IMR-90 (cell line): ENCODE data around the gene OR10K1. TPM values are rescaled to one million over a fixed set of nuclear protein-coding genes. Genes with fewer than 3 reads are reported as not detected.

Experiments
- ATAC-seq: fragments of 200-7000 bp; cut with Tn5 transposase; 2 replicates; pipeline ENCODE4 v1.9.1; 2020; ENCODE audit warnings: low read depth, mild to moderate bottlenecking, moderate library complexity
- BruUV-seq: library from RNA; stranded (reverse); fragments of 400-500 nt; replicated peaks from 2 replicates; lab custom pipeline; 2021; lab: Mats Ljungman, UMichigan
- CTCF ChIA-PET: fragments of 300-600 bp; formaldehyde crosslinking; extraction: SDS; loops from one replicate; lab custom pipeline; 2021; ENCODE audit warnings: antibody characterized with exemption; lab: Yijun Ruan, JAX
- POLR2A ChIA-PET: fragments of 300-600 bp; sonication (Branson Sonifier 250); formaldehyde crosslinking; loops from one replicate; lab custom pipeline; 2022; ENCODE audit warnings: antibody characterized with exemption; ENCODE audit not compliant: unreplicated experiment; lab: Charles Lee
- DNase-seq: peaks from one replicate; pipeline ENCODE4 v3.0.0; 2013
- H2AFZ ChIP-seq: replicated peaks from 2 replicates; pipeline ENCODE3; 2013; ENCODE audit warnings: low read length, mild to moderate bottlenecking; ENCODE audit not compliant: poor library complexity
- H2AK5ac ChIP-seq: 2 replicates; pipeline ENCODE4 v1.6.1; 2013; ENCODE audit warnings: low read depth, low read length, inconsistent platforms
- H2AK9ac ChIP-seq: replicated peaks from 2 replicates; pipeline ENCODE3; 2013; ENCODE audit warnings: mild to moderate bottlenecking, low read depth, low read length, moderate library complexity; ENCODE audit not compliant: poor library complexity
- H2BK120ac ChIP-seq: 2 replicates; pipeline ENCODE4 v1.6.1; 2013; ENCODE audit warnings: low read depth, low read length, inconsistent platforms
- H2BK15ac ChIP-seq: 3 replicates; pipeline ENCODE4 v1.6.1; 2013; ENCODE audit warnings: low read depth, low read length, inconsistent platforms
- H2BK20ac ChIP-seq: 2 replicates; pipeline ENCODE4 v1.6.1; 2013; ENCODE audit warnings: low read depth, mild to moderate bottlenecking, inconsistent platforms, low read length, moderate library complexity
- H2BK5ac ChIP-seq: 2 replicates; pipeline ENCODE4 v1.6.1; 2013; ENCODE audit warnings: mild to moderate bottlenecking, low read depth, low read length, inconsistent platforms; ENCODE audit not compliant: poor library complexity, severe bottlenecking
- H3K14ac ChIP-seq: replicated peaks from 2 replicates; pipeline ENCODE4 v1.6.1; 2013; ENCODE audit warnings: low read depth, low read length, inconsistent platforms
- H3K18ac ChIP-seq: 2 replicates; pipeline ENCODE4 v1.6.1; 2013; ENCODE audit warnings: low read depth, low read length, control low read depth
- H3K23ac ChIP-seq: 2 replicates; pipeline ENCODE4 v1.6.1; 2013; ENCODE audit warnings: low read depth, low read length, inconsistent platforms
- H3K27ac ChIP-seq: 2 replicates; pipeline ENCODE4 v1.5.1; 2013; ENCODE audit warnings: mild to moderate bottlenecking, control low read depth, low read length; ENCODE audit not compliant: insufficient read depth
- H3K27me3 ChIP-seq: 2 replicates; pipeline ENCODE4 v1.6.1; 2013; ENCODE audit warnings: low read length; ENCODE audit not compliant: control insufficient read depth, insufficient read depth
- H3K36me3 ChIP-seq: 2 replicates; pipeline ENCODE4 v1.6.1; 2013; ENCODE audit warnings: low read length, mixed read lengths; ENCODE audit not compliant: control insufficient read depth, insufficient read depth
- H3K4ac ChIP-seq: 2 replicates; pipeline ENCODE4 v1.6.1; 2013; ENCODE audit warnings: low read depth, low read length, inconsistent platforms
- H3K4me1 ChIP-seq: 2 replicates; pipeline ENCODE4 v1.6.1; 2013; ENCODE audit warnings: low read length, mixed read lengths; ENCODE audit not compliant: control insufficient read depth, insufficient read depth
- H3K4me2 ChIP-seq: 2 replicates; pipeline ENCODE4 v1.6.1; 2013; ENCODE audit warnings: low read depth, mild to moderate bottlenecking, control low read depth, low read length, moderate library complexity
- H3K4me3 ChIP-seq: 2 replicates; pipeline ENCODE4 v1.5.1; 2013; ENCODE audit warnings: low read depth, mild to moderate bottlenecking, control low read depth, low read length, moderate library complexity; ENCODE audit not compliant: insufficient read depth
- H3K56ac ChIP-seq: 2 replicates; pipeline ENCODE4 v1.6.1; 2013; ENCODE audit warnings: low read length, inconsistent platforms; ENCODE audit not compliant: insufficient read depth; ENCODE audit errors: extremely low read depth
- H3K79me1 ChIP-seq, 2 experiments: 2 replicates each; pipeline ENCODE4 v1.6.1; 2013; ENCODE audit warnings: low read length in 2 of 2, inconsistent platforms in 1 of 2, low read depth in 1 of 2
- H3K9ac ChIP-seq: 2 replicates; pipeline ENCODE4 v1.6.1; 2013; ENCODE audit warnings: low read depth, low read length, control low read depth
- H3K9me1 ChIP-seq: 2 replicates; pipeline ENCODE4 v1.6.1; 2013; ENCODE audit warnings: low read length, inconsistent platforms; ENCODE audit not compliant: insufficient read depth
- H3K9me3 ChIP-seq: 2 replicates; pipeline ENCODE4 v1.6.1; 2013; ENCODE audit warnings: low read length; ENCODE audit not compliant: control insufficient read depth, insufficient read depth
- H4K20me1 ChIP-seq: 2 replicates; pipeline ENCODE4 v1.6.1; 2013; ENCODE audit warnings: low read length, inconsistent platforms; ENCODE audit not compliant: insufficient read depth
- H4K5ac ChIP-seq: 2 replicates; pipeline ENCODE4 v1.6.1; 2013; ENCODE audit warnings: mild to moderate bottlenecking, low read depth, low read length, control low read depth
- H4K8ac ChIP-seq, 2 experiments: 2 replicates each; pipeline ENCODE4 v1.6.1; 2013; ENCODE audit warnings: low read depth in 2 of 2, low read length in 2 of 2, control low read depth in 1 of 2, inconsistent platforms in 1 of 2
- H4K91ac ChIP-seq: 2 replicates; pipeline ENCODE4 v1.6.1; 2013; ENCODE audit warnings: low read depth, low read length, inconsistent platforms; ENCODE audit not compliant: insufficient read depth
- BHLHE40 ChIP-seq: fragments of 150-350 bp; IDR thresholded peaks from 2 replicates; pipeline ENCODE4 v1.6.1; 2016; ENCODE audit warnings: mild to moderate bottlenecking, low read depth, low read length
- CEBPB ChIP-seq: IDR thresholded peaks from 2 replicates; pipeline ENCODE4 v1.6.1; 2012; ENCODE audit warnings: low read depth, low read length, improper control_type of control experiment
- CHD1 ChIP-seq: IDR thresholded peaks from 2 replicates; pipeline ENCODE4 v1.6.1; 2012; ENCODE audit warnings: low read depth, low read length, improper control_type of control experiment
- FOS ChIP-seq: fragments of 150-350 bp; IDR thresholded peaks from 2 replicates; pipeline ENCODE4 v1.6.1; 2016; ENCODE audit warnings: low read depth, low read length
- MAFK ChIP-seq: IDR thresholded peaks from 2 replicates; pipeline ENCODE4 v1.6.1; 2012; ENCODE audit warnings: low read depth, low read length, improper control_type of control experiment
- MAZ ChIP-seq: IDR thresholded peaks from 2 replicates; pipeline ENCODE4 v1.6.1; 2012; ENCODE audit warnings: low read depth, mild to moderate bottlenecking, low read length, improper control_type of control experiment, moderate library complexity, borderline replicate concordance
- MXI1 ChIP-seq: IDR thresholded peaks from 2 replicates; pipeline ENCODE4 v1.6.1; 2012; ENCODE audit warnings: low read depth, mild to moderate bottlenecking, low read length, moderate library complexity, borderline replicate concordance
- NFE2L2 ChIP-seq: fragments of 150-350 bp; IDR thresholded peaks from 2 replicates; pipeline ENCODE4 v1.6.1; 2016; ENCODE audit warnings: low read depth, mild to moderate bottlenecking, low read length
- POLR2A ChIP-seq: IDR thresholded peaks from 2 replicates; pipeline ENCODE4 v1.6.1; 2012; ENCODE audit warnings: mild to moderate bottlenecking, low read depth, low read length
- RAD21 ChIP-seq: IDR thresholded peaks from 2 replicates; pipeline ENCODE4 v1.6.1; 2012; ENCODE audit warnings: low read length, improper control_type of control experiment
- RCOR1 ChIP-seq: IDR thresholded peaks from 2 replicates; pipeline ENCODE4 v1.6.1; 2012; ENCODE audit warnings: mild to moderate bottlenecking, low read length, improper control_type of control experiment; ENCODE audit not compliant: insufficient replicate concordance
- RFX5 ChIP-seq: IDR thresholded peaks from 2 replicates; pipeline ENCODE4 v1.8.0; 2012; ENCODE audit warnings: low read depth, mild to moderate bottlenecking, low read length, moderate library complexity
- SMC3 ChIP-seq: fragments of 150-350 bp; IDR thresholded peaks from 2 replicates; pipeline ENCODE4 v1.6.1; 2016; ENCODE audit warnings: low read depth, mild to moderate bottlenecking, antibody characterized with exemption, low read length, moderate library complexity
- dilution Hi-C: fragments of 300-500 bp; cut with HindIII; formaldehyde crosslinking; loops from one replicate; pipeline ENCODE4 v1.14.3; 2018; ENCODE audit warnings: low sequenced_read_pairs; ENCODE audit not compliant: unreplicated experiment
- in situ Hi-C: fragments of 300-500 bp; cut with MboI; formaldehyde crosslinking; loops from 3 replicates; pipeline ENCODE4 v1.14.3; 2019; ENCODE audit warnings: low sequenced_read_pairs, inconsistent platforms, mixed read lengths
- intact Hi-C: fragments of 100-400 bp; cut with micrococcal nuclease; formaldehyde crosslinking; loops from 2 replicates; pipeline ENCODE4 v1.10.0; 2022
- polyA plus RNA-seq, 3 experiments: library from polyadenylated mRNA; depleted of rRNA; stranded (reverse); fragments of >200 nt; gene quantifications; 2 replicates each; pipeline ENCODE4 v1.2.3, GENCODE V29; 2012; ENCODE audit warnings: low replicate concordance in 1 of 3
- total RNA-seq: library from RNA; depleted of rRNA; stranded (reverse); fragments of >200 nt; gene quantifications from 2 replicates; pipeline ENCODE4 v1.2.3, GENCODE V29; 2012
- TF ChIP-seq, protein P1 (sequence below): fragments of 150-350 bp; IDR thresholded peaks from 2 replicates; pipeline ENCODE4 v1.6.1; 2017; ENCODE audit warnings: mild to moderate bottlenecking, antibody characterized with exemption, low read length, low read depth
- TF ChIP-seq, protein P2 (sequence below): fragments of 150-350 bp; IDR thresholded peaks from 2 replicates; pipeline ENCODE4 v1.6.1; 2016; ENCODE audit warnings: low read depth, mild to moderate bottlenecking, low read length, moderate library complexity, borderline replicate concordance
- TF ChIP-seq, protein P3 (sequence below): conservative IDR thresholded peaks from 2 replicates; pipeline ENCODE4 v1.5.1; 2012; ENCODE audit warnings: mild to moderate bottlenecking, low read depth, low read length, improper control_type of control experiment

The OR10K1 gene
- total and polyA plus RNA-seq, 2 of the 4 experiments (the other 2 are of a cell fraction) = not detected

DNA sequence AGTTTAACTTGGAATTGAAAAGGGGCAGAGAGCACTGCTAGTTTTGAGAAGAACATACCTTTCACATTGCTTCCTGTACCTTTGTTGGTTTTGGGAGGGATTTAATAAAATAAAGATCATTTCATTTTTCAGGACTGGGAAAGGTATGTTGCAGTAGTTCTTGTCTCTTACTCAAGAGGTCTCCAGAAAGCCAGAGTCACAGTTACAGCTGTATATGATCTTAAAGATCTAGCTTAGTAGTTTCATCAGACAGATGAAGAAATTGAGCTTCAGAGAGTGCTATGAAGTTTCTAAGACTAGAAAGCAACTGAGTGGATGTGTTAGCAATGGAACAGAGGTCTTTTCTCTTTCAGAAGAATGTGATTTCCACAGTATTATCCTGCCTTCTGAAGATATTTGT lies 36.6 kb upstream of the OR10K1 start:
- Histone ChIP-seq H3K4ac (no peak overlapping the region), H2BK20ac (no peak overlapping the region), H2AFZ (no peak overlapping the region), H3K36me3 (no peaks in the 10 kb centered on the region), H3K4me2 (no peak overlapping the region), H4K5ac (no peak overlapping the region), H2BK5ac (no peak overlapping the region), H3K27ac (no peak overlapping the region), H2BK120ac (no peak overlapping the region), H3K23ac (no peak overlapping the region), H2BK15ac (no peak overlapping the region), H3K18ac (no peak overlapping the region), H3K14ac (no peak overlapping the region), H3K56ac (no peak overlapping the region), H3K27me3 (no peaks in the 10 kb centered on the region), H2AK9ac (no peak overlapping the region), H3K9ac (no peak overlapping the region), H3K79me1 (no peaks in the 10 kb centered on the region), H3K9me3 (no peaks in the 10 kb centered on the region; the same call in 1 of the 2 replicates), H3K4me3 (no peak overlapping the region), H3K9me1 (no peaks in the 10 kb centered on the region), H3K4me1 (no peaks in the 10 kb centered on the region), H4K20me1 (no peaks in the 10 kb centered on the region), H2AK5ac (no peak overlapping the region), H4K91ac (no peak overlapping the region), H4K8ac (no peak overlapping the region)
- no peak for TF ChIP-seq RCOR1
- no peak for TF ChIP-seq SMC3
- TF ChIP-seq BHLHE40 = no peak
- no peak for TF ChIP-seq RAD21
- no peak for TF ChIP-seq CHD1
- no peak for TF ChIP-seq POLR2A
- no peak for TF ChIP-seq MXI1
- TF ChIP-seq, protein P1, sequence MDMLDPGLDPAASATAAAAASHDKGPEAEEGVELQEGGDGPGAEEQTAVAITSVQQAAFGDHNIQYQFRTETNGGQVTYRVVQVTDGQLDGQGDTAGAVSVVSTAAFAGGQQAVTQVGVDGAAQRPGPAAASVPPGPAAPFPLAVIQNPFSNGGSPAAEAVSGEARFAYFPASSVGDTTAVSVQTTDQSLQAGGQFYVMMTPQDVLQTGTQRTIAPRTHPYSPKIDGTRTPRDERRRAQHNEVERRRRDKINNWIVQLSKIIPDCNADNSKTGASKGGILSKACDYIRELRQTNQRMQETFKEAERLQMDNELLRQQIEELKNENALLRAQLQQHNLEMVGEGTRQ = no peak
- no peak for TF ChIP-seq MAZ
- TF ChIP-seq, protein P2, sequence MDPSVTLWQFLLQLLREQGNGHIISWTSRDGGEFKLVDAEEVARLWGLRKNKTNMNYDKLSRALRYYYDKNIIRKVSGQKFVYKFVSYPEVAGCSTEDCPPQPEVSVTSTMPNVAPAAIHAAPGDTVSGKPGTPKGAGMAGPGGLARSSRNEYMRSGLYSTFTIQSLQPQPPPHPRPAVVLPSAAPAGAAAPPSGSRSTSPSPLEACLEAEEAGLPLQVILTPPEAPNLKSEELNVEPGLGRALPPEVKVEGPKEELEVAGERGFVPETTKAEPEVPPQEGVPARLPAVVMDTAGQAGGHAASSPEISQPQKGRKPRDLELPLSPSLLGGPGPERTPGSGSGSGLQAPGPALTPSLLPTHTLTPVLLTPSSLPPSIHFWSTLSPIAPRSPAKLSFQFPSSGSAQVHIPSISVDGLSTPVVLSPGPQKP = no peak
- no peak for TF ChIP-seq CEBPB
- no peak for TF ChIP-seq RFX5
- no peak for TF ChIP-seq NFE2L2
- no peak for TF ChIP-seq MAFK
- TF ChIP-seq, protein P3, sequence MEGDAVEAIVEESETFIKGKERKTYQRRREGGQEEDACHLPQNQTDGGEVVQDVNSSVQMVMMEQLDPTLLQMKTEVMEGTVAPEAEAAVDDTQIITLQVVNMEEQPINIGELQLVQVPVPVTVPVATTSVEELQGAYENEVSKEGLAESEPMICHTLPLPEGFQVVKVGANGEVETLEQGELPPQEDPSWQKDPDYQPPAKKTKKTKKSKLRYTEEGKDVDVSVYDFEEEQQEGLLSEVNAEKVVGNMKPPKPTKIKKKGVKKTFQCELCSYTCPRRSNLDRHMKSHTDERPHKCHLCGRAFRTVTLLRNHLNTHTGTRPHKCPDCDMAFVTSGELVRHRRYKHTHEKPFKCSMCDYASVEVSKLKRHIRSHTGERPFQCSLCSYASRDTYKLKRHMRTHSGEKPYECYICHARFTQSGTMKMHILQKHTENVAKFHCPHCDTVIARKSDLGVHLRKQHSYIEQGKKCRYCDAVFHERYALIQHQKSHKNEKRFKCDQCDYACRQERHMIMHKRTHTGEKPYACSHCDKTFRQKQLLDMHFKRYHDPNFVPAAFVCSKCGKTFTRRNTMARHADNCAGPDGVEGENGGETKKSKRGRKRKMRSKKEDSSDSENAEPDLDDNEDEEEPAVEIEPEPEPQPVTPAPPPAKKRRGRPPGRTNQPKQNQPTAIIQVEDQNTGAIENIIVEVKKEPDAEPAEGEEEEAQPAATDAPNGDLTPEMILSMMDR = no peak
- no peak for TF ChIP-seq FOS
- ATAC-seq (no peak), DNase-seq (no peak)
- in situ Hi-C loops (no loop called here), intact Hi-C loops (no loop called here), dilution Hi-C loops (no loop called here)
- ChIA-PET CTCF (no interaction called here), POLR2A (no interaction called here)
- BruUV-seq = no TSS peak
